Colonic mucosa (tissue), 4 donors: ENCODE data around the gene TMPRSS3. TPM values are rescaled to one million over a fixed set of nuclear protein-coding genes. Genes with fewer than 3 reads are reported as not detected.

ENCODE experiments used
- DNase-seq: peaks from one replicate; pipeline ENCODE4 v3.0.0-alpha.2; 2020
- H3K27ac ChIP-seq: fragments of 200-600 bp; one replicate; pipeline ENCODE4 v1.8.0; 2021
- H3K27me3 ChIP-seq: fragments of 200-600 bp; one replicate; pipeline ENCODE4 v1.8.0; 2021
- H3K36me3 ChIP-seq: fragments of 200-600 bp; one replicate; pipeline ENCODE4 v1.8.0; 2021
- H3K4me1 ChIP-seq: fragments of 200-600 bp; one replicate; pipeline ENCODE4 v1.8.0; 2021; ENCODE audit warnings: mild to moderate bottlenecking
- H3K4me3 ChIP-seq: fragments of 200-600 bp; one replicate; pipeline ENCODE4 v1.8.0; 2021
- H3K9ac ChIP-seq, 2 donors: one replicate each; pipeline ENCODE4 v1.7.0; 2013; ENCODE audit warnings: control low read depth in 2 of 2, low read depth in 2 of 2, low read length in 2 of 2
- H3K9me3 ChIP-seq: fragments of 200-600 bp; one replicate; pipeline ENCODE4 v1.8.0; 2021
- intact Hi-C: fragments of 100-400 bp; cut with DNase I; formaldehyde crosslinking; loops from one replicate; pipeline ENCODE4 v1.14.1; 2022
- total RNA-seq, 2 donors: library from RNA; stranded (reverse); fragmentation: NEBNext Ultra II Directional in 1 of 2; extraction: Animal tissue kit (Norgen Biotek cat#: 25700) in 1 of 2; gene quantifications; one replicate each; pipeline ENCODE4 v1.2.1, GENCODE V29; 2021
- TF ChIP-seq, protein P1 (sequence below): fragments of 200-600 bp; IDR thresholded peaks from one replicate; pipeline ENCODE4 v1.8.0; 2022; ENCODE audit warnings: antibody characterized with exemption, mild to moderate bottlenecking
- donor health status: healthy.
- donor health status: DM: no; HTN: no; CAD: no.
- donor health status: DM: no; HTN: no; CAD: no.

Gene TMPRSS3
- total RNA-seq, 2 donors from 2014 or later: 0.82 to 1.2 TPM

DNA sequence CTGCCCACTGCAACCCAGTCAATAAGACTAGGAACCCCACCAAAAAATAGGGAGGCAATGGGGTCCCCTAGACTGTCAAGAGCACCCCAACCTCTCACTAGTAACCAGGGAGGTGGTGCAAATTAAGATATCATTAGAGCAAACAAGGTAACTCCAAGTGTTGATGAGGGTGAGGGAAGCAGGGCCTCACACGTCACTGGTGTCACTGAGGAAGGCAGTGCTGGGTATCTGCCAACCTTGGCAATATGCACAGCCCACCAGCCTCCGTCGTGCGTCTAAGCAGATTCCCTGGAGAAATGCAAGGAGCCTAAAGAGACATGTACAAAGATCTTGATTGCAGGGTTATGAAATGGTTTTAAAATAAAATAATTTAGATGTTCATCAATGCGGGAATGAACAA, 11.6 kb upstream of the TMPRSS3 start:
- Histone ChIP-seq H3K27ac (no peak overlapping the region), H3K9ac (no peak overlapping the region)

DNA sequence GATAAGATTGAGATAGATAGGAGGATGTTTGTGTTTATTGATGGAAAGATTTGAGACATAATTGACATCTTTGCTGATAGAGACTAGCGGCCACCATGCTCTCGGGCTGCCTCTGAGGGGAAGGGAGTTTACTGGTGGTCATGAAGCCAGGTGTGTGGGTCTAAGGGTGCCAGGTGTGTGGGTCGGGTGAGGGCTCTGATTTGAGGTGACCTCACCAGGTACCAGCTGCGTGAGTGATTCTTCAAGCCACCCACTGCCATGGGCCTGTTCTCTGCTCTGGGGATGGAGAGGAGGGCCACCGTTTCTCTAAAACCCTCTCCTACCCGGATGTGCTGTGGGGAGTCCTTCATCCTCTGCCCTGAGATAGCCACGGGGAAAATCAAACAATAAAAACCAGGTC, 11.0 kb upstream of the TMPRSS3 start:
- TF ChIP-seq, protein P1, sequence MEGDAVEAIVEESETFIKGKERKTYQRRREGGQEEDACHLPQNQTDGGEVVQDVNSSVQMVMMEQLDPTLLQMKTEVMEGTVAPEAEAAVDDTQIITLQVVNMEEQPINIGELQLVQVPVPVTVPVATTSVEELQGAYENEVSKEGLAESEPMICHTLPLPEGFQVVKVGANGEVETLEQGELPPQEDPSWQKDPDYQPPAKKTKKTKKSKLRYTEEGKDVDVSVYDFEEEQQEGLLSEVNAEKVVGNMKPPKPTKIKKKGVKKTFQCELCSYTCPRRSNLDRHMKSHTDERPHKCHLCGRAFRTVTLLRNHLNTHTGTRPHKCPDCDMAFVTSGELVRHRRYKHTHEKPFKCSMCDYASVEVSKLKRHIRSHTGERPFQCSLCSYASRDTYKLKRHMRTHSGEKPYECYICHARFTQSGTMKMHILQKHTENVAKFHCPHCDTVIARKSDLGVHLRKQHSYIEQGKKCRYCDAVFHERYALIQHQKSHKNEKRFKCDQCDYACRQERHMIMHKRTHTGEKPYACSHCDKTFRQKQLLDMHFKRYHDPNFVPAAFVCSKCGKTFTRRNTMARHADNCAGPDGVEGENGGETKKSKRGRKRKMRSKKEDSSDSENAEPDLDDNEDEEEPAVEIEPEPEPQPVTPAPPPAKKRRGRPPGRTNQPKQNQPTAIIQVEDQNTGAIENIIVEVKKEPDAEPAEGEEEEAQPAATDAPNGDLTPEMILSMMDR: no peak
- Histone ChIP-seq H3K9ac (no peak overlapping the region), H3K36me3 (no peaks in the 10 kb centered on the region), H3K4me1 (no peaks in the 10 kb centered on the region), H3K4me3 (no peak overlapping the region), H3K9me3 (no peaks in the 10 kb centered on the region), H3K27me3 (no peaks in the 10 kb centered on the region), H3K27ac (no peak overlapping the region)
- DNase-seq: no peak
- intact Hi-C loops: no loop called here

More for the DNA sequence above, 11.6 kb upstream of the TMPRSS3 start:
- no peaks in the 10 kb centered on the region for H3K4me1 ChIP-seq
- no peaks in the 10 kb centered on the region for H3K27me3 ChIP-seq
- intact Hi-C loops: no loop called here
- no peak for DNase-seq
- TF ChIP-seq, protein P1: no peak
- no peaks in the 10 kb centered on the region for H3K36me3 ChIP-seq
- no peaks in the 10 kb centered on the region for H3K9me3 ChIP-seq
- H3K4me3 ChIP-seq: no peak overlapping the region

DNA sequence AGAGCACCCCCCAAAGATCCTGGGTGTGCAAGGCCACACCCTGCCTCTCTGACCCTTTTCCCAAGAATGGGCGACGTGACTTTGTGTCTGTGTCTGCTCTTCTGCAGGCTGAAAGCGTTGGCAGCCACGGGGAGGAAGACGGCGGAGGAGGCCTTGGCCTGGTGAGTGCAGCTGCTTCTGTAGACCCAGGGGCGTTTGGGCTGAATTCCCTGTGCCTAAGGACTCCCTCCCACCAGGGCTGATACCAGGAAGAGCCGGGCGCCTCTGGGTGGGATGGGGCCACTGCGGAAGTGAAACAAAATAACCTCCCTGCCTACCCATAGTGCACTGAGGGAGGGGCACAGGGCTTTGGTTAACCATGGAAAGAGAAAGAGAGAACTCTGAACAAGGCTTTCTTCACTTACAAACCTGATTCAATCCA, 10.4 kb upstream of the TMPRSS3 start:
- H3K4me3 ChIP-seq: peak overlapping the region; percentile 16
- no peak overlapping the region for H3K27ac ChIP-seq
- no peaks in the 10 kb centered on the region for H3K27me3 ChIP-seq
- intact Hi-C loops: no loop called here
- H3K9ac ChIP-seq: peak overlapping the region in 1 of 2 donors; percentile 18
- DNase-seq: no peak
- H3K9me3 ChIP-seq: no peaks in the 10 kb centered on the region
- no peaks in the 10 kb centered on the region for H3K4me1 ChIP-seq
- TF ChIP-seq, protein P1: no peak
- H3K36me3 ChIP-seq: no peaks in the 10 kb centered on the region

DNA sequence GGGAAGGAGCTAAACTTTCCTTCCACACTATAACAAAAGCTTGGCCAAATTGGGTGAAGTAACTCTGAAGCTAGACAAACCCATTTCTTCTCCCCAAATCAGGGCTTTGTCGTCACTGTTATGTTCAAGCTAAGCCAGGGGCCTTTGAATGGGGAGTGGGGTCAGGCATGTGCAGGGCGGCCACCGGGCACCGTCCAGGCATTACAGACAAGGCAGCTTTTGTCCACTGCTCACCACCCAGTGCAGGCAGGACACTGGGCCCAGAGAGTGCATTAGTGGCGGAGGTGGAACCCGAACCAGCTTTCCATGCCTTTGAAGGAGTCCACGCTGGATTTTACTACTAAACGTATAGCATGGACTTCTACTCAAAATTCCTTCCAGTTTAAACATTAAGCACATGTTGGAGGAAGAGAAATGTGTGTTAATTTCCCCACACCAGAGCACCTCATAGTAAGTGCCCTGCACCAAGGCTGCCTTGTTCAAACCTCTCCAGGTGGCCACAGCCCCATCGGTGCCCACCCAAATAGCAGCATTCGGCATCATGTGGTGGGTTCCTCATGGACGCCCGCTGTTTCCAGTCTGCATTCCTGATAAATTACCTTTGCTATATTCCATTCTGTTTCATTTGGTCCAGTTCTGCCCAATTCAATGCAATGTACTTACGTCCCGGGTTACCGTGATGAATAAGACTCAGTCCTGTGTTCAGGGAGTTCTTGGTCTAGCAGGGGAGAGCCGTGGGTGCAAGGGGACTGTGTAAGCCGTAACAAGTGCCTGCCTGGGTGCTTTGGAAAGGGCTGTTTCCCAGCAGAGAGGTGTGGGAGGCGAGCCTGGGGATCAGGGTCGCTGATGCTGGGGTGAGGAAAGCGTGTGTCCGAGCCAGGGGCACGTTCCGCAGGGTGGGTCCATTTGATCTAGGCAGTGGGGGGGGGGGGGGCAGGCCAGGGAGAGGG, 9.5 kb upstream of the TMPRSS3 start:
- Histone ChIP-seq H3K27ac (no peak overlapping the region), H3K9me3 (no peaks in the 10 kb centered on the region), H3K36me3 (no peaks in the 10 kb centered on the region), H3K4me1 (no peaks in the 10 kb centered on the region), H3K4me3 (peak overlapping the region; percentile 16), H3K9ac (no peak overlapping the region), H3K27me3 (no peaks in the 10 kb centered on the region)
- DNase-seq: no peak
- TF ChIP-seq, protein P1: no peak
- intact Hi-C loops: no loop called here

DNA sequence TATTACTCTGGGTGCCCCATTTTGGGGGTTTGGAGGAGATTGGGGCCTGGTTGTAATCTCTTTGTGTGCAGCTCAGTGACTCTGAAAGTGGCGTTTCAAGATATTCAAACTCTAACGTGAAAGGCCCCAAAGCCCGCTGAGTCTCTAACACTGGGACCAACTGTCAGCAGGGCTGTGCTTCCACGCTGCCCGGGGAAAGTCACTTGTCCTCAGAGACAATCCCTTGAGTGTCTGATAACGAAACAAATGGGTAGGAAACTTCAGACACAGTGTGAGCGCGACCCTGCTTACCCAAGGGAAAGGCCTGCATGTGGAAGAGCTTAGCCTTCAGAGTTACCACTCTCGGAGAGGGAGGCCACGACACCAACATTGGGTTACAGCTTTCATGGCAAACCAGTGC, 8.7 kb upstream of the TMPRSS3 start:
- H3K27ac ChIP-seq: no peak overlapping the region
- DNase-seq: no peak
- TF ChIP-seq, protein P1: no peak
- no peaks in the 10 kb centered on the region for H3K4me1 ChIP-seq
- no peaks in the 10 kb centered on the region for H3K36me3 ChIP-seq
- H3K4me3 ChIP-seq: peak overlapping the region; percentile 3
- H3K9me3 ChIP-seq: no peaks in the 10 kb centered on the region
- intact Hi-C loops: no loop called here
- no peak overlapping the region for H3K9ac ChIP-seq
- no peaks in the 10 kb centered on the region for H3K27me3 ChIP-seq
